ENCODE measurements around the gene DMD. TPM values are rescaled to one million over a fixed set of nuclear protein-coding genes. Genes with fewer than 3 reads are reported as not detected.

Gene DMD
- total RNA-seq, 1 donor: 32.4 TPM

GRCh38 chrX:31153475-31154047 lies 2057.8 kb downstream of the DMD start:
- no peak for DNase-seq (ENCODE audit: low read depth)
- H3K4me3 ChIP-seq (ENCODE audit: low read depth, low read length): no peak overlapping the region
- TF ChIP-seq CTCF (IDR thresholded peaks at IDR 0.05; ENCODE audit: insufficient read depth, low read depth, low read length): no peak

GRCh38 chrX:31147175-31147574 lies 2064.2 kb downstream of the DMD start:
- no peak for DNase-seq (ENCODE audit: low read depth)
- no peak overlapping the region for H3K4me3 ChIP-seq (ENCODE audit: low read depth, low read length)
- TF ChIP-seq CTCF (IDR thresholded peaks at IDR 0.05; ENCODE audit: insufficient read depth, low read depth, low read length): no peak

DNA sequence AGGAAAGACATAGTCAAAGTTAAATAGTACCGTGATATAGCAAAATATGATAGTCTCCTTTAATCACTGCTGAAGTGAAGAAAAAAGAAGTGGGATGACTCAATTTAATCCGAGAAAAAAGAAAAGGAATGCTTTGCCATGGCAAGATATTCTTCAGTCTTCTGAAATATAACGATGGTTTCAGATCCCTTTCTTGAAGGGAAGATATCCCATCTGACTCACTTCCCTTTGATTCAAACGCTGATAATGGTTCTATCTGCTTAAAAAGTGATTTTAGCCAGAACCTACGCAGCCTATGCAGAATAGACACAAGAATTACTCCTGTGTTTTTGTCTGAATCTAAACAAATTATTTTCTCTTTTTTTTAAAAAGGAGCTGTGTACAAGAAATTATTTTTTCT lies 2071.4 kb downstream of the DMD start:
- no peak overlapping the region for H3K4me3 ChIP-seq (ENCODE audit: low read depth, low read length)
- DNase-seq (ENCODE audit: low read depth): no peak
- TF ChIP-seq CTCF (IDR thresholded peaks at IDR 0.05; ENCODE audit: insufficient read depth, low read depth, low read length): no peak

DNA sequence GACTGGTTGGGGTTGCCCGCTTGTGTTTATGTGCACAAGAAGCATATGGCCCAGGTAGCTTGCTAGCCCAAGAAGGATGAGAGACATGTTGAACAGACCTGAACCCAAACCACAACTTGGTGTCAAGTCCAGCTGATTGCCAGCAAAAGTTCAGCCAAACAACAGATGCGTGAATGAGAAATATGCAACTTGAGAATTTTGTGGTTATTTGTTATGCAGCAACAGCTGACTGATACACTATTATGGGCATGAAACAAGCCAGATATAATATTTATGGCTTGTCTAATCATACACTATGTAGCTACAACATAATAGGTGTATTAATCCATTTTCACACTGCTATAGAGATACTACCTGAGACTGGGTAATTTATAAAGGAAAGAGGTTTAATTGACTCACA lies 2073.2 kb downstream of the DMD start:
- H3K4me3 ChIP-seq (ENCODE audit: low read depth, low read length): no peak overlapping the region
- no peak for DNase-seq (ENCODE audit: low read depth)
- TF ChIP-seq CTCF (IDR thresholded peaks at IDR 0.05; ENCODE audit: insufficient read depth, low read depth, low read length): no peak

GRCh38 chrX:31136144-31136611 lies 2075.2 kb downstream of the DMD start:
- no peak for TF ChIP-seq CTCF (IDR thresholded peaks at IDR 0.05; ENCODE audit: insufficient read depth, low read depth, low read length)
- H3K4me3 ChIP-seq (ENCODE audit: low read depth, low read length): no peak overlapping the region
- DNase-seq (ENCODE audit: low read depth): no peak

- H3K4me3 ChIP-seq (ENCODE audit: low read depth, low read length): no peak overlapping the region
- no peak for TF ChIP-seq CTCF (IDR thresholded peaks at IDR 0.05; ENCODE audit: insufficient read depth, low read depth, low read length)
- no peak for DNase-seq (ENCODE audit: low read depth)
Observed at GRCh38 chrX:31132821-31133241, 2078.5 kb downstream of the DMD start.
